ENCODE data around the gene TNFRSF13B. TPM values are rescaled to one million over a fixed set of nuclear protein-coding genes. Genes with fewer than 3 reads are reported as not detected.

TNFRSF13B gene
- total RNA-seq, 1 experiment from 2014 or later, result 0.28 TPM

DNA sequence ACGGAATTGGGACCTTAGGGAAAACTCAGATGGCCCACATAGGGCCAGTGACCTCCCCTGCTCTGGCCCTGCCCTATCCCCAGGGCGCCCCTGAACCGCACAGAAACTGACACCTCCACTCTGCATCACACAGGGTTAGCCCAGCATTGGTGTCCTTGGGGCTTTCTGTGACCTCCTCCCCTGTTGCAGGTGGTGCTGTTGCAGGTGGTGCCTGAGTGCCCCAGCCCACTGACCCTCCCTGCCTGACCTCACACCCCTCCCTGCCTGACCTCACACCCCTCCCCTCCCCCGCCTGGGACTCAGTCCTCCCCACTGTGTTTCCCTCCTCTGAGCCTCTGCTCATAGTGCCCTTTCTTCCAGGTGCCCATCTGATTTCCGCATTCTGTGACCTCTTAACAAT is 21.4 kb downstream of the TNFRSF13B start:
- H3K4ac ChIP-seq (ENCODE audit: low read depth, low read length), result no peak overlapping the region
- DNase-seq, result no peak
- no peaks in the 10 kb centered on the region for H3K79me2 ChIP-seq (ENCODE audit: insufficient read depth, low read length)
- no peak overlapping the region for H3K4me2 ChIP-seq (ENCODE audit: insufficient read depth, insufficient read length, low read length)
- TF ChIP-seq, protein P1, sequence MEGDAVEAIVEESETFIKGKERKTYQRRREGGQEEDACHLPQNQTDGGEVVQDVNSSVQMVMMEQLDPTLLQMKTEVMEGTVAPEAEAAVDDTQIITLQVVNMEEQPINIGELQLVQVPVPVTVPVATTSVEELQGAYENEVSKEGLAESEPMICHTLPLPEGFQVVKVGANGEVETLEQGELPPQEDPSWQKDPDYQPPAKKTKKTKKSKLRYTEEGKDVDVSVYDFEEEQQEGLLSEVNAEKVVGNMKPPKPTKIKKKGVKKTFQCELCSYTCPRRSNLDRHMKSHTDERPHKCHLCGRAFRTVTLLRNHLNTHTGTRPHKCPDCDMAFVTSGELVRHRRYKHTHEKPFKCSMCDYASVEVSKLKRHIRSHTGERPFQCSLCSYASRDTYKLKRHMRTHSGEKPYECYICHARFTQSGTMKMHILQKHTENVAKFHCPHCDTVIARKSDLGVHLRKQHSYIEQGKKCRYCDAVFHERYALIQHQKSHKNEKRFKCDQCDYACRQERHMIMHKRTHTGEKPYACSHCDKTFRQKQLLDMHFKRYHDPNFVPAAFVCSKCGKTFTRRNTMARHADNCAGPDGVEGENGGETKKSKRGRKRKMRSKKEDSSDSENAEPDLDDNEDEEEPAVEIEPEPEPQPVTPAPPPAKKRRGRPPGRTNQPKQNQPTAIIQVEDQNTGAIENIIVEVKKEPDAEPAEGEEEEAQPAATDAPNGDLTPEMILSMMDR (conservative IDR thresholded peaks at IDR 0.05), result no peak
- no peak overlapping the region for H3K9ac ChIP-seq (ENCODE audit: extremely low read depth, insufficient read length, low read length)
- WGBS (ENCODE audit: extremely low coverage, insufficient read length, low lambda C conversion rate), result no CpG with 5 or more reads among the region's 5 CpGs
- no peak overlapping the region for H3T11ph ChIP-seq (ENCODE audit: low read length)
- no peak overlapping the region for H4K8ac ChIP-seq (replicated peaks; ENCODE audit: insufficient read length, low read depth, low read length)
- H3K36me3 Mint-ChIP-seq (ENCODE audit: insufficient read depth in 1 of 3, low read depth in 3 of 3), result peaks cover 5 to 15% (median 7%) of the 10 kb centered on the region in 3 experiments; a peak in 6 of 7 replicates
- no peak overlapping the region for H3K4me3 Mint-ChIP-seq
- H3K27ac ChIP-seq (ENCODE audit: insufficient read length, low read depth, low read length), result no peak overlapping the region
- H2AFZ ChIP-seq (ENCODE audit: low read length), result no peak overlapping the region
- no peaks in the 10 kb centered on the region for H3K79me1 ChIP-seq (ENCODE audit: insufficient read depth, low read depth, low read length, poor library complexity, severe bottlenecking)
- no peak overlapping the region for H2BK20ac ChIP-seq (ENCODE audit: low read depth, low read length, poor library complexity, severe bottlenecking)
- peaks cover 18% of the 10 kb centered on the region for H3K27me3 Mint-ChIP-seq (ENCODE audit: low read depth)
- no peaks in the 10 kb centered on the region for H3K27me3 ChIP-seq (ENCODE audit: insufficient read depth, low read length)
- H2BK12ac ChIP-seq (ENCODE audit: insufficient read length, low read depth, low read length), result no peak overlapping the region
- no peak overlapping the region for H3K14ac ChIP-seq (ENCODE audit: insufficient read depth, low read length)
- no peak overlapping the region for H3K18ac ChIP-seq (ENCODE audit: insufficient read length, low read depth, low read length)
- H3K23ac ChIP-seq (ENCODE audit: insufficient read length, low read depth, low read length), result no peak overlapping the region
- no peaks in the 10 kb centered on the region for H4K20me1 ChIP-seq (ENCODE audit: control insufficient read depth, insufficient read depth, insufficient read length)
- H3K27ac Mint-ChIP-seq, result no peak overlapping the region
- no peak overlapping the region for H4K91ac ChIP-seq (ENCODE audit: insufficient read length, low read depth, low read length)
- H3K9me3 Mint-ChIP-seq, result peaks cover 12% of the 10 kb centered on the region in 2 experiments
- no peak overlapping the region for H2AK5ac ChIP-seq (ENCODE audit: insufficient read length, low read length)
- no peak overlapping the region for H2BK120ac ChIP-seq (ENCODE audit: low read depth, low read length, poor library complexity, severe bottlenecking)
- peaks cover 20 to 22% of the 10 kb centered on the region in 2 experiments for H3K4me1 Mint-ChIP-seq
- H3K56ac ChIP-seq (ENCODE audit: insufficient read length, low read depth, low read length), result no peak overlapping the region
- H3K4me1 ChIP-seq (ENCODE audit: insufficient read depth, low read length), result no peaks in the 10 kb centered on the region
- H3K9me3 ChIP-seq (ENCODE audit: control insufficient read depth, low read depth, low read length), result no peaks in the 10 kb centered on the region
- no peak overlapping the region for H4K5ac ChIP-seq (ENCODE audit: insufficient read length, low read depth, low read length)
- H2BK15ac ChIP-seq (ENCODE audit: low read depth, low read length), result no peak overlapping the region
- no peak overlapping the region for H2BK5ac ChIP-seq (ENCODE audit: insufficient read length, low read length)
- no peaks in the 10 kb centered on the region for H3K23me2 ChIP-seq (ENCODE audit: insufficient read length, low read depth, low read length, poor library complexity, severe bottlenecking)

Measured in H9 (cell line).